K562 (cell line): ENCODE data around the gene MLN. TPM values are rescaled to one million over a fixed set of nuclear protein-coding genes. Genes with fewer than 3 reads are reported as not detected.

Source experiments
- BCL6 ChIP-seq: fragments of 250-450 bp; sonication (Bioruptor Pico); IDR thresholded peaks from 2 replicates; pipeline ENCODE4 v1.4.0; 2020
- CTBP1 ChIP-seq: fragments of 450-650 bp; IDR thresholded peaks from 2 replicates; pipeline ENCODE4 v1.6.1; 2016; ENCODE audit warnings: borderline replicate concordance
- DPF2 ChIP-seq: fragments of 450-650 bp; IDR thresholded peaks from 2 replicates; pipeline ENCODE4 v1.6.1; 2016
- FOSL1 ChIP-seq: fragments of 200-800 bp; sonication (Bioruptor generic); conservative IDR thresholded peaks from 2 replicates; pipeline ENCODE4 v1.6.1; 2016; ENCODE audit warnings: missing genetic modification characterization, missing compliant biosample characterization
- NELFE ChIP-seq: IDR thresholded peaks from 2 replicates; pipeline ENCODE4 v1.6.1; 2011; ENCODE audit warnings: mild to moderate bottlenecking; ENCODE audit not compliant: insufficient read depth, insufficient read length
- NR0B1 ChIP-seq: fragments of 450-650 bp; IDR thresholded peaks from one replicate; pipeline ENCODE4 v1.6.1; 2018; ENCODE audit warnings: mild to moderate bottlenecking, moderate library complexity; ENCODE audit not compliant: partially characterized antibody
- SRF ChIP-seq, 2 experiments: fragments of 250-450, 450-650 bp in 1 of 2; sonication (Bioruptor Pico) in 1 of 2; sonication (generic) in 1 of 2; formaldehyde crosslinking; IDR thresholded peaks; 2 replicates each; pipeline versions ENCODE4 v1.5.0 to v1.5.1; 2020 to 2022; ENCODE audit warnings: mild to moderate bottlenecking in 1 of 2, missing genetic modification reagents in 1 of 2
- TRIM24 ChIP-seq, 2 experiments: fragments of 450-650 bp; IDR thresholded peaks; 2 replicates each; pipeline ENCODE4 v1.6.1; 2016
- ZBTB11 ChIP-seq, 3 experiments: fragments of 200-800 bp in 1 of 3; fragments of 250-450 bp in 1 of 3; fragments of 450-650 bp in 1 of 3; sonication (Bioruptor Pico) in 1 of 3; sonication (Bioruptor generic) in 1 of 3; formaldehyde crosslinking in 1 of 3; IDR thresholded peaks; 2 replicates each; pipeline versions ENCODE4 v1.6.1 to v1.8.0; 2016 to 2022; ENCODE audit warnings: mild to moderate bottlenecking in 2 of 3, missing genetic modification characterization in 2 of 3, missing compliant biosample characterization in 1 of 3, moderate library complexity in 1 of 3
- ZFP91 ChIP-seq: sonication (generic); formaldehyde crosslinking; IDR thresholded peaks from 2 replicates; pipeline ENCODE4 v1.8.0; 2022; ENCODE audit warnings: mild to moderate bottlenecking, missing genetic modification reagents
- ZNF311 ChIP-seq: fragments of 250-450 bp; sonication (Bioruptor Pico); IDR thresholded peaks from 2 replicates; pipeline ENCODE4 v1.4.0; 2020; ENCODE audit warnings: mild to moderate bottlenecking, moderate library complexity
- ZNF512 ChIP-seq: IDR thresholded peaks from 2 replicates; pipeline ENCODE4 v1.6.1; 2016; ENCODE audit warnings: missing genetic modification characterization, missing compliant biosample characterization
- ZNF785 ChIP-seq: fragments of 250-450 bp; sonication (Bioruptor Pico); IDR thresholded peaks from 2 replicates; pipeline ENCODE4 v1.4.0; 2020; ENCODE audit warnings: mild to moderate bottlenecking
- ZNF830 ChIP-seq: fragments of 250-450 bp; sonication (Bioruptor Pico); IDR thresholded peaks from 2 replicates; pipeline ENCODE4 v1.5.0; 2021; ENCODE audit warnings: mild to moderate bottlenecking
- polyA plus RNA-seq, 8 experiments: library from polyadenylated mRNA; depleted of rRNA in 4 of 8; stranded (reverse) in 5 of 8; unstranded in 3 of 8; fragments of >200 nt; fragmentation: Nextera tagmentation in 2 of 8; fragmentation: Illumina TruSeq in 1 of 8; extraction: Ambion mirVana in 2 of 8; extraction: Trizol in 1 of 8; gene quantifications; 2 replicates each; pipeline versions ENCODE4 v1.2.1 to v1.2.3, GENCODE V29; 2011 to 2014; ENCODE audit warnings: inconsistent platforms in 1 of 8, missing spikeins in 1 of 8
- total RNA-seq, 7 experiments: library from RNA; depleted of rRNA in 6 of 7; stranded (reverse); fragments of >200 nt in 6 of 7; fragmentation: Illumina TruSeq in 2 of 7; extraction: Trizol in 2 of 7; gene quantifications; 2 replicates each; pipeline versions ENCODE4 v1.2.1 to v1.2.3, GENCODE V29; 2011 to 2021; ENCODE audit warnings: low replicate concordance in 1 of 7

The MLN gene
- total and polyA plus RNA-seq, 9 of the 15 experiments (the other 6 are each of a cell fraction or from before 2014, with no cell fraction given) = not detected

- TF ChIP-seq TRIM24 (IDR thresholded peaks at IDR 0.05) (peak; percentile 74 to 86), BCL6 (CRISPR knock-in tag) (0 out of 2 replicates have a peak, but pooled peaks have one; percentile 56), ZNF512 (tag) (no peak), FOSL1 (peak; percentile 100), NELFE (no peak), NR0B1 (no peak), ZNF785 (CRISPR knock-in tag) (no peak), SRF (CRISPR knock-in tag; IDR thresholded peaks at IDR 0.05) (peak in 1 of 2 experiments; percentile 73; a peak in 1 of 4 replicates), ZNF830 (CRISPR knock-in tag) (no peak), CTBP1 (peak; percentile 94), ZFP91 (no peak), ZNF311 (CRISPR knock-in tag) (peak; percentile 64; the same call in 1 of the 2 replicates), ZBTB11 (CRISPR knock-in tag; IDR thresholded peaks at IDR 0.05) (no peak; a peak in 1 of 6 replicates), DPF2 (peak; percentile 99)
These were observed 36.5 kb upstream of the MLN start (continued) for GRCh38 chr6:33840048-33840926.
